Fibroblast of skin of abdomen (primary cell): ENCODE data around the gene RASA3.
A peak's percentile ranks its signal among the peaks of the same experiment; 100 is the strongest.
"Not testable (repeated sequence)": the region's sequence is repeated elsewhere in the genome, so short reads cannot be mapped to it uniquely, and the experiment has no call there.

Source experiments
- DNase-seq: peaks from one replicate; pipeline ENCODE4 v3.0.0-alpha.2; 2013

Gene RASA3

GRCh38 chr13:114141261-114141996, 9.0 kb upstream of the RASA3 start:
- no peak for DNase-seq

- DNase-seq, result no peak
Measured at GRCh38 chr13:114140906-114141250, 8.5 kb upstream of the RASA3 start.

GRCh38 chr13:114140131-114140905, 7.9 kb upstream of the RASA3 start:
- no peak for DNase-seq

GRCh38 chr13:114136576-114136975, 4.2 kb upstream of the RASA3 start:
- DNase-seq, result no peak

GRCh38 chr13:114135731-114136171, 3.3 kb upstream of the RASA3 start:
- DNase-seq, result no peak

GRCh38 chr13:114134944-114135610, 2.7 kb upstream of the RASA3 start:
- no peak for DNase-seq

GRCh38 chr13:114134111-114134943, 1.9 kb upstream of the RASA3 start:
- DNase-seq, result no peak

- not testable (repeated sequence) for DNase-seq
Measured at GRCh38 chr13:114133552-114133951, 1.1 kb upstream of the RASA3 start.

GRCh38 chr13:114133126-114133525, 703 bp upstream of the RASA3 start:
- DNase-seq, result not testable (repeated sequence)

- DNase-seq, result peak; percentile 32
Measured at GRCh38 chr13:114131583-114132418, 622 bp downstream of the RASA3 start.

GRCh38 chr13:114130837-114131582, 1.4 kb downstream of the RASA3 start:
- peak; percentile 91 for DNase-seq

- DNase-seq, result no peak
Measured at GRCh38 chr13:114130131-114130836, 2.1 kb downstream of the RASA3 start.

GRCh38 chr13:114129649-114130062, 2.8 kb downstream of the RASA3 start:
- DNase-seq, result no peak

- peak; percentile 89 for DNase-seq
Measured at GRCh38 chr13:114128624-114129522, 3.5 kb downstream of the RASA3 start.

- no peak for DNase-seq
Measured at GRCh38 chr13:114128348-114128623, 4.1 kb downstream of the RASA3 start.

GRCh38 chr13:114127473-114128347, 4.7 kb downstream of the RASA3 start:
- no peak for DNase-seq

- no peak for DNase-seq
Measured at GRCh38 chr13:114126789-114127472, 5.5 kb downstream of the RASA3 start.

GRCh38 chr13:114126086-114126485, 6.3 kb downstream of the RASA3 start:
- DNase-seq, result not testable (repeated sequence)
